Measurements from ENCODE around the gene RAD18. TPM values are rescaled to one million over a fixed set of nuclear protein-coding genes. Genes with fewer than 3 reads are reported as not detected.

Gene RAD18
- total RNA-seq (ENCODE audit: low replicate concordance) = 13.5 and 21.3 TPM in 2 replicates
- long read RNA-seq, full-length matches to known transcripts = 33 of 49 reads
- long read RNA-seq, partial matches to known transcripts = 14 of 49 reads
- long read RNA-seq, other reads (novel, unspliced or antisense) = 2 of 49 reads

- no peak for TF ChIP-seq CTCF (conservative IDR thresholded peaks at IDR 0.05)
- H3K9me3 Mint-ChIP-seq = no peaks in the 10 kb centered on the region
- peak within 1 kb of the TSS; percentile 91 for H3K4me3 Mint-ChIP-seq
- peaks cover under 1% of the 10 kb centered on the region for H3K27me3 Mint-ChIP-seq
- H3K27ac Mint-ChIP-seq = peak within 1 kb of the TSS; percentile 97
- H3K4me1 Mint-ChIP-seq (ENCODE audit: unreplicated experiment) = peaks cover 36% of the 10 kb centered on the region
- DNase-seq (ENCODE audit: extremely low spot score, unreplicated experiment) = peak; percentile 94
- peaks cover 9% of the 10 kb centered on the region for H3K36me3 Mint-ChIP-seq
Measured at GRCh38 chr3:8963137-8963853, at the start of gene RAD18. Gene RAD18 (minus strand): TSS chr3:8963472. CDS start chr3:8963385, 87 bp downstream.

- no peak overlapping the region for H3K4me3 Mint-ChIP-seq
- no peak overlapping the region for H3K27ac Mint-ChIP-seq
- no peak for DNase-seq (ENCODE audit: extremely low spot score, unreplicated experiment)
- no peaks in the 10 kb centered on the region for H3K4me1 Mint-ChIP-seq (ENCODE audit: unreplicated experiment)
- no peaks in the 10 kb centered on the region for H3K27me3 Mint-ChIP-seq
- no peak for TF ChIP-seq CTCF (conservative IDR thresholded peaks at IDR 0.05)
- peaks cover 33% of the 10 kb centered on the region for H3K36me3 Mint-ChIP-seq
- H3K9me3 Mint-ChIP-seq = no peaks in the 10 kb centered on the region
Measured at GRCh38 chr3:9012521-9012920, 49.2 kb upstream of the RAD18 start.

- TF ChIP-seq CTCF (conservative IDR thresholded peaks at IDR 0.05) = no peak
- no peak for DNase-seq (ENCODE audit: extremely low spot score, unreplicated experiment)
- Mint-ChIP-seq H3K4me1 (ENCODE audit: unreplicated experiment) (no peaks in the 10 kb centered on the region), H3K27ac (no peak overlapping the region), H3K36me3 (peaks cover 34% of the 10 kb centered on the region), H3K9me3 (no peaks in the 10 kb centered on the region), H3K4me3 (no peak overlapping the region), H3K27me3 (no peaks in the 10 kb centered on the region)
Measured at GRCh38 chr3:9009976-9010545, 46.8 kb upstream of the RAD18 start.

- Mint-ChIP-seq H3K4me3 (no peak overlapping the region), H3K27ac (no peak overlapping the region), H3K36me3 (peaks cover 33% of the 10 kb centered on the region), H3K9me3 (no peaks in the 10 kb centered on the region), H3K4me1 (ENCODE audit: unreplicated experiment) (no peaks in the 10 kb centered on the region), H3K27me3 (no peaks in the 10 kb centered on the region)
- TF ChIP-seq CTCF (conservative IDR thresholded peaks at IDR 0.05) = no peak
- DNase-seq (ENCODE audit: extremely low spot score, unreplicated experiment) = no peak
Measured at GRCh38 chr3:9008550-9009255, 45.4 kb upstream of the RAD18 start.

GRCh38 chr3:9007928-9008327 is 44.7 kb upstream of the RAD18 start:
- no peak for DNase-seq (ENCODE audit: extremely low spot score, unreplicated experiment)
- no peak overlapping the region for H3K4me3 Mint-ChIP-seq
- peaks cover 30% of the 10 kb centered on the region for H3K36me3 Mint-ChIP-seq
- H3K4me1 Mint-ChIP-seq (ENCODE audit: unreplicated experiment) = no peaks in the 10 kb centered on the region
- no peaks in the 10 kb centered on the region for H3K27me3 Mint-ChIP-seq
- no peak overlapping the region for H3K27ac Mint-ChIP-seq
- no peak for TF ChIP-seq CTCF (conservative IDR thresholded peaks at IDR 0.05)
- no peaks in the 10 kb centered on the region for H3K9me3 Mint-ChIP-seq
